Memory B cell (primary cell): ENCODE measurements around the gene RPS6KA5.
"Not testable (repeated sequence)": the region's sequence is repeated elsewhere in the genome, so short reads cannot be mapped to it uniquely, and the experiment has no call there.

ENCODE experiments used
- ATAC-seq: fragments of 150-1000 bp; cut with Tn5 transposase; 2 replicates; pipeline ENCODE4 v1.10.0; 2021; ENCODE audit warnings: low read depth, mild to moderate bottlenecking, moderate library complexity
- DNase-seq, 2 donors: peaks; one replicate each; pipeline ENCODE4 v3.0.0; 2022; ENCODE audit warnings: low spot score in 2 of 2
- H3K27ac Mint-ChIP-seq: one replicate; pipeline ENCODE4 v1.8.0; 2022; ENCODE audit warnings: mild to moderate bottlenecking, moderate library complexity, mixed read lengths
- H3K27me3 Mint-ChIP-seq: one replicate; pipeline ENCODE4 v1.8.0; 2022; ENCODE audit warnings: mixed read lengths
- H3K36me3 Mint-ChIP-seq: one replicate; pipeline ENCODE4 v1.8.0; 2022; ENCODE audit warnings: mild to moderate bottlenecking, mixed read lengths
- H3K4me1 Mint-ChIP-seq: one replicate; pipeline ENCODE4 v1.8.0; 2022; ENCODE audit warnings: mixed read lengths
- H3K4me3 Mint-ChIP-seq: one replicate; pipeline ENCODE4 v1.8.0; 2022; ENCODE audit warnings: mild to moderate bottlenecking, moderate library complexity, mixed read lengths
- H3K9me3 Mint-ChIP-seq: one replicate; pipeline ENCODE4 v1.8.0; 2022; ENCODE audit warnings: mixed read lengths

Gene RPS6KA5

DNA sequence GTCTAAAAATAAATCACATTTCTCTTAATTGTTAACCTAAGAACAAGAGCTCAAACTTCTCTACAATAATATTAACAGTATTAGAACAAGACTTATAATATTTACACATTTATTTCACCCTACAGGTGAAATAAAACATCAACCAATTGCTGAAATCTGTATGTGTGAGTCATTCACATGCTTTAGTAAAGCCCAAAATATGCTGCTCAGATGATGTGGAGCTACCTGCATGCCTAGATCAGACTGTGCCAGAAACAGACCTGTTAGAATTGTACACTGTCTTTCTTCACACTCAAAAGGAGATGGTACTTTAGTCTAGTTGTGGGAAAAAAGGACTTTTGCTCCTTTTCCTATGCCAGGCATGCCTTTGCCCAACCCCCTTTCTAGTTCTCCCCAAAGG, 54.7 kb downstream of the RPS6KA5 start:
- no peak overlapping the region for H3K4me3 Mint-ChIP-seq
- no peaks in the 10 kb centered on the region for H3K9me3 Mint-ChIP-seq
- no peak for ATAC-seq

GRCh38 chr14:91004987-91005386, 55.5 kb downstream of the RPS6KA5 start:
- DNase-seq (no peak), ATAC-seq (no peak)
- no peak overlapping the region for H3K4me3 Mint-ChIP-seq
- H3K4me1 Mint-ChIP-seq = peaks cover 23% of the 10 kb centered on the region
- no peaks in the 10 kb centered on the region for H3K27me3 Mint-ChIP-seq
- no peaks in the 10 kb centered on the region for H3K36me3 Mint-ChIP-seq
- H3K9me3 Mint-ChIP-seq = no peaks in the 10 kb centered on the region
- H3K27ac Mint-ChIP-seq = no peak overlapping the region

More for the DNA sequence above, 54.7 kb downstream of the RPS6KA5 start:
- Mint-ChIP-seq H3K4me1 (peaks cover 29% of the 10 kb centered on the region), H3K36me3 (no peaks in the 10 kb centered on the region), H3K27ac (peak overlapping the region; percentile 10), H3K27me3 (no peaks in the 10 kb centered on the region)
- DNase-seq = no peak

- H3K27ac Mint-ChIP-seq = no peak overlapping the region
- no peak overlapping the region for H3K4me3 Mint-ChIP-seq
- DNase-seq (no peak), ATAC-seq (no peak)
- no peaks in the 10 kb centered on the region for H3K9me3 Mint-ChIP-seq
- no peaks in the 10 kb centered on the region for H3K27me3 Mint-ChIP-seq
- H3K36me3 Mint-ChIP-seq = peaks cover 8% of the 10 kb centered on the region
- peaks cover 2% of the 10 kb centered on the region for H3K4me1 Mint-ChIP-seq
Observed at GRCh38 chr14:90999299-90999698, 61.1 kb downstream of the RPS6KA5 start.

DNA sequence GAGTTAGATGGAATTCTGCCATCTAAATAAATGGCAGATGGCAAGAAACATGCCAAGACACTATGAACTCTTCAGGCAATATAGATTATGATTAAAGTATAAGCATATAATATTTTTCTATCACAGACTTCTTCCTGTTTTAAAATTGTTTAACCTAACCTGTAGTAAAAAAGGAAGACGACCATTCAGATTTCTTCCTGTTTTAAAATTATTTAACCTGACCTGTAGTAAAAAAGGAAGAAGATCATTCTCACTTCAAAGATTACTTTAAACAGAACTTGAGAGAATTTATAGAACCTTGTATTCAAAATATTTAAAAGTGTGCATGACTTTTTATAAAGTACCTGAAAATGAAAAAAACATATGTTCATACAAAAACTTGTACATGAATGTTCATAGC, 63.5 kb downstream of the RPS6KA5 start:
- Mint-ChIP-seq H3K27ac (peak overlapping the region; percentile 45), H3K4me1 (peaks cover 2% of the 10 kb centered on the region), H3K9me3 (no peaks in the 10 kb centered on the region), H3K36me3 (peaks cover 15% of the 10 kb centered on the region), H3K27me3 (no peaks in the 10 kb centered on the region), H3K4me3 (no peak overlapping the region)
- DNase-seq = no peak
- ATAC-seq = peak; percentile 41

DNA sequence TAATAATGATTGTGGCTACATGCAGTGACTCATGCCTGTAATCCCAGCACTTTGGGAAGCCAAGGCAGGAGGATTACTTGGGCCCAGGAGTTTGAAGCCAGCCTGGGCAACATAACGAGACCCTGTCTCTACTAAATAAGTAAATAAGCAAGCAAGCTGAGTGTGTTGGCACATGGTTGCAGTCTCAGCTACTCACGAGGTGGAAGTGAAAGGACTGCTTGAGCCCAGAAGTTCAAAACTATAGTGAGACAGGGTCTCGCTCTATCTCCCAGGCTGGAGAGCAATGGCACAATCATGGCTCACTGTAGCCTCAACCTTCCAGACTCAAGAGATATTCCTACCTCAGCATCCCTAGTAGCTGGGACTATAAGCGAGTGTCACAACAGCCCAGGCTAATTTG, 64.7 kb downstream of the RPS6KA5 start:
- Mint-ChIP-seq H3K9me3 (no peaks in the 10 kb centered on the region), H3K4me1 (no peaks in the 10 kb centered on the region), H3K36me3 (peaks cover 19% of the 10 kb centered on the region), H3K27ac (peak overlapping the region; percentile 28), H3K4me3 (no peak overlapping the region), H3K27me3 (no peaks in the 10 kb centered on the region)
- no peak for ATAC-seq
- DNase-seq = no peak

- Mint-ChIP-seq H3K36me3 (peaks cover 20% of the 10 kb centered on the region), H3K4me1 (peaks cover 3% of the 10 kb centered on the region), H3K4me3 (no peak overlapping the region), H3K27me3 (no peaks in the 10 kb centered on the region), H3K27ac (peak overlapping the region; percentile 19), H3K9me3 (no peaks in the 10 kb centered on the region)
- DNase-seq = no peak
- no peak for ATAC-seq
Observed at GRCh38 chr14:90993792-90994191, 66.6 kb downstream of the RPS6KA5 start.

DNA sequence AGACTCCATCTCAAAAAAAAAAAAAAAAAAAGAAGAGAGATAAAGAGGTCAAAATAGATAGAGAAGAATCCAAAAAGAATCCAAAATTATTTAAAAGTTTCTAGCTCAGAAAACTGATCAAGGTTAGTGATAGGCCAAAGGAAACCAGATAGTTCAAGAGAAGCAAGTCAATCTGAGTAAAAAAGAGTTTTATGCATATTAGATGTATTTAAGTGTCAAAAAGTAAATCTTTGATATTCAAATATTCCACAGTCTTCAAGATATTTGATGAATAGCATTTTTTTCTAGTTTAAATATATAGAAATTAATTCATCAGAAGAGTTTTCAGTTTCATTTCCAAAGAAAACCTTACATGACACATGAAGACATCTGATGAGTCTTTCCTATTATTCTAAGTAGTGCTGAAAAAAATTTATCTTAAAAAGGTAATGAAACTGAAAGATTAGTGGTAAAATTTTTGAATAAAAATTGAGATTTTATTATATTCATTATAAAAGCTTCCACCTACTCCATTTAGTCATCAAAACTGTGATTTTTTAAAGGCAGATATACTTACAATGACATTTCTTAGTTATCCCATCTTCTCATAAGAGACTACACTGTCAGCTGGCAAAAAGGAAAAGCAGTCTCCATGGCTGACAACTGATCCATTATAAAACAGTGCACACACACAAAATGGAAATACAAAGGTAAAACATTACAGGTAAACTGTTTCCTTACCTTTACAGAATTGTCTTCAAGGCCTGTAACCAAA, 68.6 kb downstream of the RPS6KA5 start:
- no peak for ATAC-seq
- no peaks in the 10 kb centered on the region for H3K27me3 Mint-ChIP-seq
- H3K4me3 Mint-ChIP-seq = no peak overlapping the region
- peaks cover 3% of the 10 kb centered on the region for H3K4me1 Mint-ChIP-seq
- no peak for DNase-seq
- peaks cover 19% of the 10 kb centered on the region for H3K36me3 Mint-ChIP-seq
- H3K9me3 Mint-ChIP-seq = no peaks in the 10 kb centered on the region
- H3K27ac Mint-ChIP-seq = peak overlapping the region; percentile 50

- Mint-ChIP-seq H3K27ac (peak overlapping the region; percentile 14), H3K27me3 (no peaks in the 10 kb centered on the region), H3K36me3 (peaks cover 19% of the 10 kb centered on the region), H3K4me1 (peaks cover 12% of the 10 kb centered on the region), H3K9me3 (no peaks in the 10 kb centered on the region), H3K4me3 (no peak overlapping the region)
- no peak for DNase-seq
- ATAC-seq = no peak
Observed at GRCh38 chr14:90990141-90990540, 70.3 kb downstream of the RPS6KA5 start.

DNA sequence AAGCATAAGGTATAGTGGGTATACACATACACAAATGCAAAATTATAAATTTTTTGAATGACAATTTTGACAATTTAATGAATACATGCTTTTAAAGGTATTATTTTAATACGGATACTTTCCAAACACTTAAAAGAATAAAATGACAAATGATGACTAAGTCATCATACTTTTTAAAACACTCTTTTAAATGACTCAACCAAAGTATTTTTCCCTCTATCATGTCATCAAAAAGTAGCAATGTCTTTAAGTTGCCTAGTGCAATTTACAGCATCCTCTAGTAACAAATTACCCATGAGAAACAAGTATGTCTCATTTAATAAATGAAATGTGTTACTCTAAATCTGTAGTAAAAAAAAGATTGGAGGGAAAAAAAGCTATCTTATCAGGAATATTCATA, 73.3 kb downstream of the RPS6KA5 start:
- H3K4me3 Mint-ChIP-seq = no peak overlapping the region
- H3K27me3 Mint-ChIP-seq = no peaks in the 10 kb centered on the region
- H3K27ac Mint-ChIP-seq = no peak overlapping the region
- DNase-seq = no peak
- ATAC-seq = no peak
- peaks cover 12% of the 10 kb centered on the region for H3K4me1 Mint-ChIP-seq
- peaks cover 12% of the 10 kb centered on the region for H3K36me3 Mint-ChIP-seq
- H3K9me3 Mint-ChIP-seq = no peaks in the 10 kb centered on the region

DNA sequence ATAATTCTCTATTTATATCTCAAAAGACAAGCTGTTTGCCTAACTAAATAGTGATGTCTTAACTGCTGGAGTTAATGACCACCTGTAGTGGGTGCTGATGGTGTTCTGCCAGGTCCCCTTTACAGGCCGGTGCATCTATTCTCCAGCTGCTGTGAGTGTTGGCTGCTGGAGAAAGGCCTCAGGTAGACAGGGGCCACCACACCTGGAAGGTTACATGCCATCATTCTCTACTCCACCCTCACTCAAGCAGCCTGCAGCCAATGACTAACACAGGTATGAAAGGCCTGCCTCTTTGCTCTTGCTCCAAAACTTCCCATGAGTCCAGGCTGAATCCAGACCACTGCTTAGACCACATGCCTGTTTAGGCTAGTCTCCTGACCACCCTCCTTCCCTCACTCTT, 73.9 kb downstream of the RPS6KA5 start:
- Mint-ChIP-seq H3K27ac (no peak overlapping the region), H3K4me1 (peaks cover 12% of the 10 kb centered on the region), H3K4me3 (no peak overlapping the region), H3K27me3 (no peaks in the 10 kb centered on the region), H3K9me3 (no peaks in the 10 kb centered on the region), H3K36me3 (peaks cover 12% of the 10 kb centered on the region)
- ATAC-seq = peak; percentile 67
- no peak for DNase-seq

GRCh38 chr14:90985601-90986242, 74.7 kb downstream of the RPS6KA5 start:
- no peak for DNase-seq
- Mint-ChIP-seq H3K27ac (peak overlapping the region; percentile 37), H3K4me1 (peaks cover 12% of the 10 kb centered on the region), H3K9me3 (no peaks in the 10 kb centered on the region), H3K4me3 (no peak overlapping the region), H3K36me3 (peaks cover 7% of the 10 kb centered on the region), H3K27me3 (no peaks in the 10 kb centered on the region)
- ATAC-seq = peak; percentile 72

DNA sequence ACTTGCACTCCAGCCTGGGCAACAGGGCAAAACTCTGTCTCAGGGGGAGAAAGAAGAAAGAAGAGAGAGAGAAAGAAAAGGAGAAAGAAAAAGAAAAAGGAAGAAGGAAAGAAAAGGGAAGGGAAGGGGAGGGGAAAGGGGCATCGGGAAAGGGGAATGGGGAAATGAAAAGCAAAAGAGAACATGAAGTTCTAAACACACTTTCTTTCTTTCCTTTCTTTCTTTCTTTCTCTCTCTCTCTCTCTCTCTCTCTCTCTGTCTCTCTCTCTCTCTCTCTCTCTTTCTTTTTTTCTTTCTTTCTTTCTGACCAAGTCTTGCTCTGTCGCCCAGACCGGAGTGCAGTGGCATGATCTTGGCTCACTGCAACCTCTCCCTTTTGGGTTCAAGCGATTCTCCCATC, 76.9 kb downstream of the RPS6KA5 start:
- Mint-ChIP-seq H3K27ac (no peak overlapping the region), H3K36me3 (no peaks in the 10 kb centered on the region), H3K9me3 (no peaks in the 10 kb centered on the region), H3K4me1 (peaks cover 11% of the 10 kb centered on the region), H3K4me3 (no peak overlapping the region), H3K27me3 (no peaks in the 10 kb centered on the region)
- ATAC-seq = no peak
- DNase-seq = no peak

- Mint-ChIP-seq H3K27ac (no peak overlapping the region), H3K9me3 (no peaks in the 10 kb centered on the region), H3K27me3 (no peaks in the 10 kb centered on the region), H3K4me3 (no peak overlapping the region), H3K36me3 (peaks cover 10% of the 10 kb centered on the region), H3K4me1 (peaks cover 9% of the 10 kb centered on the region)
- DNase-seq = no peak
- ATAC-seq = no peak
Observed at GRCh38 chr14:90981636-90982035, 78.8 kb downstream of the RPS6KA5 start.

DNA sequence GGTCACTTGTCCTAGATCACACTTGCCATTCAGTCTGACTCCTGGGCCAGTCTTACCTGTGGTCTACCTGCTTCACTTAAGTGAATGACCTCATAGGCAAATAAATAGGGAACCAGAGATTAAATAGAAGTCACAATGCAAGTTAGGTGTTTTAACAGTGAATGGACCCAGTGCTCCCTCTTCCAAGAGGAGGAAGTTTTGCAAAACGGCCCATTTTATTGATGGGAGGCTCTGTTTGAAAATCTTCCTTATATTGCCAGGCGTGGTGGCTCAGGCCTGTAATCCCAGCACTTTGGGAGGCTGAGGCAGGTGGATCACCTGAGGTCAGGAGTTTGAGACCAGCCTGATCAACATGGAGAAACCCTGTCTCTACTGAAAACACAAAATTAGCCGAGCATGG, 79.8 kb downstream of the RPS6KA5 start:
- H3K27ac Mint-ChIP-seq, H3K27me3 Mint-ChIP-seq, H3K4me1 Mint-ChIP-seq, H3K9me3 Mint-ChIP-seq, DNase-seq, H3K4me3 Mint-ChIP-seq, ATAC-seq: not testable (repeated sequence)
- H3K36me3 Mint-ChIP-seq = peaks cover 12% of the 10 kb centered on the region

DNA sequence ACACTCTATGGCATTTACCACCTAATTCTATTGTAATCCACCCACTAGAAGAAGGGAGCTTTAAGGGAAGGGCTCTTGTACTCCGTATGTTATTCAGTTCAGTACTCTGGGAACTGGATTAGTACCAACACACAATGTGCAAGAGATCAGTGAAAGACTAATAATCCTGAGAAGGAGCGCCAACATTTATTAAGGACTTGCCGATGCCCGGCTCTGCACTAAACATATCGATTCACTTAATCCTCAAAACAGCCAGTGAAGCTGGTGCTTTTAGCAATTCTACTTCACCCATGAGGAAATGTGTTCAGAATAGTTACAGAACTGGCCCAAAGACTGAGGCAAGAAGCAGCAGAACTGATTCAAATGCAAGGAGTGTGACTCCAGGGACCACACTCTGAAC, 80.9 kb downstream of the RPS6KA5 start:
- H3K36me3 Mint-ChIP-seq = peaks cover 13% of the 10 kb centered on the region
- H3K27me3 Mint-ChIP-seq = no peaks in the 10 kb centered on the region
- H3K4me1 Mint-ChIP-seq = peaks cover 2% of the 10 kb centered on the region
- H3K4me3 Mint-ChIP-seq = no peak overlapping the region
- no peak for ATAC-seq
- H3K9me3 Mint-ChIP-seq = no peaks in the 10 kb centered on the region
- DNase-seq = no peak
- no peak overlapping the region for H3K27ac Mint-ChIP-seq
